Activated naive CD4-positive, alpha-beta T cell treated with Interleukin-2 at 50 U/mL for 16 hours (primary cell): ENCODE measurements around the gene CENPC.
"Not testable (repeated sequence)": the region's sequence is repeated elsewhere in the genome, so short reads cannot be mapped to it uniquely, and the experiment has no call there.

ENCODE experiments used
- DNase-seq: peaks from one replicate; pipeline ENCODE4 v3.0.0-alpha.2; 2020

The CENPC gene

DNA sequence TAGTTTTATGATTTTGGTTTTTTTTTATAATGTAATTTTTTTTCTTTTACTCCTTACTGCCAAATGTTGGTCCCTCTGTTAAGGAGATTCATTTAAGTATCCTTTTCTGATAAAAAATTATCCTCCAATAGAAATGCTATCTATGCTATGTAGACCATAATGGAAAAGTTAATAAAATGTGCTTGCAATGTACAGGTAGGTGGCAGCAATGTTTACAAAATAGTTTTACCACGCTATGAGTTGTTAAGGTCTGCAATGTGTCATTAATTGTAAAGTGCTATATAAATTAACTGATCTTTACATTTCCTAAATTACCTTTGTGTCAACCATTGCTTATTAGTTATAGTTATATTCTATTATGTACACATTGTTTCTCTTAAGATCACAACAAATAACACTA is 3.8 kb upstream of the CENPC start:
- DNase-seq: no peak

GRCh38 chr4:67546971-67547370 is 1.7 kb upstream of the CENPC start:
- DNase-seq: no peak

- DNase-seq: no peak
Observed at GRCh38 chr4:67546004-67546356, 677 bp upstream of the CENPC start.

DNA sequence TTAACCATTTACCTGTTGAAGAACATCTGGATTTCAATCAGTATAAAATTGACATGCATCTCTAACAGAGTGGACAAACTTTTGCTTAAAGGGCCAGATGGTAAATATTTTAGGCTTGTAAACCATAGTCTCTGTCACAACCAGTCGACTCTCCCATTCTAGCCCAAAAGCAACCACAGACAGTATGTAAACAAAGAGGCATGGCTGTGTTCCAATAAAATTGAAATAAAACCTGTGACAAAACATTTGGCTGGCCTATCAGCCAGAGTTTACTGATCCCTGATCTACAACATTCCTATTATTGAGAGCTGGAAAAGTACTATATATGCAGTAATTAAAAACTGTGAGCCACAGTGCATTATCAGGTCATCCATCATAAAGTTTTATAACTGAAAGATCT is 3.2 kb downstream of the CENPC start:
- DNase-seq: no peak

DNA sequence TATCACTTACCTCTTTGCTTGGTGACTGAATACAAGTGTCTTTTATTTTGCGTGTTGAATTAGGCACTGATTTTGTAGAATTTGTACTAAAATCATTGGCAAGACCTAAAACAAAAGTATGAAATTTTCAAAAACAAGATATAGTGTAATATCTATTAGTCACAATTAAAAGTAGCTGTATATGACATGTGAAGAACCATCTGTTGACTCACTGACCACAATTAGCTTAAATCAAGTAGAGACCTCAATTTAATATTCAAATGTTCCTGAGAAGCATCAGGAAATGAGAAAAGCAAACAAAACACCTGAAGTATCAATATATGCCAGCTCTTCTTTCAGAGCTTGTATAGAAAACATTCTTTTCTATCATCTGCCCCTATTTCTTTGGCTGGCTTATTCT is 5.5 kb downstream of the CENPC start:
- no peak for DNase-seq

- no peak for DNase-seq
Observed at GRCh38 chr4:67535280-67535840, 9.9 kb downstream of the CENPC start.

- no peak for DNase-seq
Observed at GRCh38 chr4:67533112-67533511, 12.2 kb downstream of the CENPC start.

DNA sequence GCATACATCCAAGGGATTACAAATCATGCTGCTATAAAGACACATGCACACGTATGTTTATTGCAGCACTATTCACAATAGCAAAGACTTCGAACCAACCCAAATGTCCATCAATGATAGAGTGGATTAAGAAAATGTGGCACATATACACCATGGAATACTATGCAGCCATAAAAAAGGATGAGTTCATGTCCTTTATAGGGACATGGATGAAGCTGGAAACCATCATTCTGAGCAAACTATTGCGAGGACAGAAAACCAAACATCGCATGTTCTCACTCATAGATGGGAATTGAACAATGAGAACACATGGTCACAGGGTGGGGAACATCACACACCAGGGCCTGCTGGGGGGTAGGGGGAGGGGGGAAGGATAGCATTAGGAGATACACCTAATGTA is 12.9 kb downstream of the CENPC start:
- DNase-seq: not testable (repeated sequence)

GRCh38 chr4:67531379-67531962 is 13.8 kb downstream of the CENPC start:
- DNase-seq: no peak

GRCh38 chr4:67524140-67524539 is 21.2 kb downstream of the CENPC start:
- DNase-seq: not testable (repeated sequence)

- no peak for DNase-seq
Observed at GRCh38 chr4:67522851-67523671, 22.2 kb downstream of the CENPC start.

- no peak for DNase-seq
Observed at GRCh38 chr4:67522230-67522629, 23.1 kb downstream of the CENPC start.

DNA sequence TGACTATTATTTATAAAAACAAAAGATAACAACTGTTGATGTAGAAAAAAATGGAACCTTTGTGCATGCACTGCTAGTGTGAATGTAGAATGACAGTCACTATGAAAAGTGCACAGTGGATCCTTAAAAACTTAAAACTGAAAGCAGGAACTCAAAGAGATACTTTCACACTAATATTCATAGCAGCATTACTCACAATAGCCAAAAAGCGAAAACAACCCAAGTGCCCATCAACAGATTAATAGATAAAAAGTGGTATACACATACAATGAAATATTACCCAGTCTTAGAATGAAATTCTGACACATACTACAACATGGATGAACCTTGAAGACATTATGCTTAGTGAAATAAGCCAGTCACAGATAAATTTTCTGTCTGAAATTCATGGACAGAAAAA is 23.8 kb downstream of the CENPC start:
- DNase-seq: no peak

GRCh38 chr4:67520141-67520540 is 25.2 kb downstream of the CENPC start:
- DNase-seq: no peak

DNA sequence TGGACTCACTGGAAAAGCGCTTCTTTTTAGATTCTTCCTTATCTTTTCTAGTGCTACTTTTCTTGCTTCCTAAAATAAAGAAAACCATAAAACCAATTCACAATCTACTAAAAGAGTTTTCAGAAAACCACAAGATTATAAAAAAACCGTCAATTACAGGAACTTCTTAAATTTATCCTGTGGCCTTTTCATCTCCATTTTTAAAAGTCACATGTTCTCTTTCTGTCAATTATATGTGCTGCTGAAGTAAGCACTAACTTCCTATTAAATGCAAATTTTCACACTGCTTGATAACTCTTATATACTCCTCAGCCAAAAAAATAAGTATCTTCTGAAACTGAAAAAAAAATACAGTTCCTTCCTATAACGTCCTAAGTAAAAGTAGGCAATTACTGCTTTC is 32.8 kb downstream of the CENPC start:
- no peak for DNase-seq

GRCh38 chr4:67500373-67500772 is 44.9 kb downstream of the CENPC start:
- no peak for DNase-seq

DNA sequence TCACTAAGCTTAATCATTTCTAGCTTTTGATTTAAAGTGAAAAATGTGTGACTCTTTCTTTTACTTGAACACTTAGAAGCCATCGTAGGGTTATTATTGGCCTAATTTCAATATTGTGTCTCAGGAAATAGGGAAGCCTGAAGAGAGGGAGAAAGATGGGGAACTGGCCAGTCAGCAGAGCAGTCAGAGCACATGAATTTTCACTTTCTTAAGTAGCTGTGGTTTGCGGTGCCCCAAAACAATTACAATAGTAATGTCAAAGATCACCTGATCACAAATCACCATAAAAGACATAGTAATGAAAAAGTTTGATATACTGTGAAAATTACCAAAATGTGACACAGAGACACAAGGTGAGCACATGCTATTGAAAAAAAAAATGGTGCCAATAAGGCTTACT is 45.5 kb downstream of the CENPC start:
- no peak for DNase-seq

DNA sequence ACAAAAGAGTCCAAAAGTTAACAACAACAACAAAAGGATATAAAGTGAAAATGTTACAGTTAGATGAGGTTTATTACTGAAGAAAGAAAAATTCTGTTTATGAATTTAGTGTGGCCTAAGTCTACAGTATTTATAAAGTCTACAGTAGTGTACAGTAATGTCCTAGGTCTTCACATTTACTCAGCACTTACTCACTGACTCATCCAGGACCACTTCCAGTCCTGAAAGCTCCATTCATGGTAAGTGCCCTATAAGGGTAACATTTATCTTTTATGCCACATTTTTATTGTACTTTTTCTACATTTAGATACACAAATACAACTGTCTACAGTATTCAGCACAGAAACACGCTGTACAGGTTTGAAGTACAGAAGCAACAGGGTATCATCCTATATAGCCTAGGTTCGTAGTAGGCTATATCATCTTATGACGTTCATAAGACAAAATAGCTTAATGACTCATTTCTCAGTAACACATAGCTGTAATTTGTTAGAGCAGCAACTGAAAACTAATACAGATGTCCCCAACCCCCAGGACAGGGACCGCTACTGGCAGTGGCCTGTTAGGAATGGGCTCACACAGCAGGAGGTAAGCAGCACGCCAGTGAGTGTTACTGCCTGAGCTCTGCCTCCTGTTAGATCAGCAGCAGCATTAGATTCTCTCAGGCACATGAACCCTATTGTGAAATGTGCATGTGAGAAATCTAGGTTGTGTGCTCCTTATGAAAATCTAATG is 61.3 kb downstream of the CENPC start:
- DNase-seq: no peak

DNA sequence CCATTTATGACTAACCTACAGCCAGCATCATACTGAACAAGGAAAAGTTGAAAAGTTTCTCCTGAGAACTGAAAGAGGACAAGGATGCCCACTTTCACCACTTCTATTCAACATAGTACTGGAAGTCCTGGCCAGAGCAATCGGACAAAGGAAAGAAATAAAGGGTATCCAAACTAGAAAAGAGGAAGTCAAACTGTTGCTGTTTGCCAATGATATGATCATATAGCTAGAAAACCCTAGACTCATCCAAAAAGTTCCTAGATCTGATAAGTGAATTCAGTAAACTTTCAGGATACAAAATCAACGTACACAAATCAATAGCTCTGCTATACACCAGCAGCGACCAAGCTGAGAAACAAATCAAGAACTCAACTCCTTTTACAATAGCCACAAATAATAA is 64.5 kb downstream of the CENPC start:
- DNase-seq: no peak

GRCh38 chr4:67475155-67475554 is 70.1 kb downstream of the CENPC start:
- no peak for DNase-seq

DNA sequence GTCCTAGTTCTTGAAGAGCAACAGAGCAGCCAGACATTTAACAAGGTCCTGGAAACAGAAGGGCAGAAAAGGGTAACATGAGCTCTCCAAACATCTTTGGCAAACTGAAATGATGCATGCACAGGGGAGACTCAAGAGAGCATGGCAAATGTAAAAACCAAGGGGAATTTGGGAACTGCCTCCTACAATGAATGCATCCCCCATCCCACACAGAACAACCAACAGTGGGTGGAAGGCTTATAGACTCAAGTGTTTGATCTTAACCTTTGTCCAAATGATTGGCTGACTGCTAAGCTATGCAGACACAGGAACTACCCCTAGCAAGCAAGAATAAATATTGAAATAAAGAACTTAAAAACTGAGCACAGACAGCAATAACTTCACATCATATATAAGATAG is 74.4 kb downstream of the CENPC start:
- DNase-seq: no peak

GRCh38 chr4:67468830-67469229 is 76.5 kb downstream of the CENPC start:
- DNase-seq: no peak

- no peak for DNase-seq
Observed at GRCh38 chr4:67466751-67467150, 78.6 kb downstream of the CENPC start.

DNA sequence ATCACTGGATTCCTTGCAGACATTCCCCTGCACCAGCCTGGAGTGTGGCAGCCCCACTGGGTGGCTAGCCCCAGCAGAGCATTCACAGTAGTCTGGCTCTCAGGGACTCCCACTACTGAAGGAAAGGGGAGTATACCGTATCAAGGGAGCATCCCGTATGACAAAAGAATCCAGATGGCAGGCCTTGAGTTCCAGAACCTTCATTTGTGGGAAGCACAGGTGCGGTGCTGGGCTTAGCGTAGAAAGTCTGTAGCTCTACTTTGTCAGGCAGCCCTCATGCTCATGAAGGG is 79.6 kb downstream of the CENPC start:
- no peak for DNase-seq
